ENCODE results near the gene CCDC167.

Gene CCDC167

DNA sequence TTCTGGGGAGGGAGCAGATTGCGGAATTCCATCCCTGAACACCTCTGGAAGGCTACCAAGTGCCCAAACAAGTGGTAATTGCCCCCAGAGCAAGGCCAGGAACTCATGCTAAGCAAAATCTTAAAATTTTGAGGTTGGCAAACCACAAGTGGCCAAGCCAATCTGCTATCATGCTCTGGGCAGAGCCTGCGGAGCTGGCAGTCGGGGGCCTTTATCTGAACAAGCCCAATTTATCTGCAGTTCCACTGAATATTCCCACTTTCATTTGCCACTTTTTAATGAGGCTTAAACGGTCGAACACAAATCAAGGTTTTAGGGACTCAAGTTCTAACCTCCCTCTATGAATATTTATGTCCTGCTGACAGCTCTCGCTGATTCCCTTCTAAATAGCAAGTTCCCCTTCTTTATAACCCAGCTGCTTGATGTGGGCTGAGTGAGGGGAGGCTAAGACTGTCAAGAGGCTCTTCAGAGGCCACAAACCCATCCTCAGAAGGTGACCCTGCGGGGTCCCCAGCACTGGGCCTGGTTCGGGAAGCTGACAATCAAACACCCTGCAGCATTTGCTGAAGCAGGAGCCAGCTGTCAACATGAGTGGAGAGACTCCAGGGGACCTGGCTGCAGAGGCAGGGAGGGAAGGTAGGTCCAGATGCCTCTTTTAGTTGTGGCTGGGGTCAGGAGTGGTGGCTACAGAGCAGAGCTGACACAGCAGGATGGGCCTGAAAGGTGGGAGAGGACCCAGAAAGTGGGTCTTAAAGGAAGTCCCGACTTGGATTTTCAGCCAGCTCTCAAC lies 11.9 kb downstream of the CCDC167 start:
- DNase-seq = no peak

DNA sequence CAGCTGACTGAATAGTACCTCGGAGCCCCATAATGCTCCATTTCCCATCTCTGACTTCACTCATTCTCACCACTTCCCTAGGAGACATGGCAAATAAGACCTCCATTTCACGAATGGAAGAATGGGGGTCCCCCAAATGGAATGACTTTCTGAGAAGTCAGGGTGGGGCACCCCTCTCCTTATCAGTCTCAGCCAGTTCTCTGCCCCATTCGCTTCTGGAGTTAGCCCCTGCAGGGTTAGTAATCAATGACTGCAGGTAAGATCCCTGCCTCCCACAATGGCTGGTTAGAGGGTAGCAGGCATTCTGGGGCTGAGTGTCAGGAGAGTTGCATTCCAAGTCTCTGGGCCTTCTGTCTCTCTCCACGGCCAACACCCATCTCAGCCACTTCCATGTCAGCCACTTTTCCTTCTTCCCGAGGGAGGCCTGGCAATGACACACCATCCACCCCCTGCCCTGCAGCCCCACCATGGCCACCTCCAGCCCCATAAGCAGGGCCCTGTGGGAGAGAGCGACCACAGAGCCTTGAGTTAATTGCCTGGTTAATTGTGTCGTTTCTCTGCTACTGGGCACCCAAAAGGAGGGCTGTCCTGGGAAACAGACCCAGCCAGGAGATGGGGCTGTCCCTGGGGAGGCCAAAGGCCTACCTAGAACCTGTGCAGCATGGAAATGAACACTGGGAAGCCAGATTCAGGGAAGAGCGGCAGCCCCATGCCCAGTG lies 13.4 kb downstream of the CCDC167 start:
- no peak for DNase-seq

DNA sequence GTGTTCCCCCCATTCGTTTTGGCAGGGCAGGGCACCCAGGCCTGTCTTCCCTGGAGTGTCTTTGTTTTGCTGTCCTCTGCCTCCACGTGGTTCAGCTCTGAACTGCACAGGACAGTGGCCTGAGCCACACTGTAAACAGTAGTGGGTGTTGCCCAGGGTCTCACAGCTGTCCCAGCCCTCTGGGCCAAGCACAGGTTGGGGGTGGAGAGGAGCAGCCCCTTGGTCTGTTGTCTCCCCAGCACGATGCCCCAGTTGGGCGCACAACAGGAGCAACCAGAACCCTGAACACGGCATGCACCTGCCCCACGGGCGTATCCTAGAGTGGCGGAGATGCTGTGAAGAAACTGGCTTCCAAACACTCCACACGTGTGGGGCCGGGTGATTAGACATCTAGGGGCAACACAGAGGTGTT lies 14.4 kb downstream of the CCDC167 start:
- peak in 1 of 2 experiments; percentile 50 for DNase-seq

DNA sequence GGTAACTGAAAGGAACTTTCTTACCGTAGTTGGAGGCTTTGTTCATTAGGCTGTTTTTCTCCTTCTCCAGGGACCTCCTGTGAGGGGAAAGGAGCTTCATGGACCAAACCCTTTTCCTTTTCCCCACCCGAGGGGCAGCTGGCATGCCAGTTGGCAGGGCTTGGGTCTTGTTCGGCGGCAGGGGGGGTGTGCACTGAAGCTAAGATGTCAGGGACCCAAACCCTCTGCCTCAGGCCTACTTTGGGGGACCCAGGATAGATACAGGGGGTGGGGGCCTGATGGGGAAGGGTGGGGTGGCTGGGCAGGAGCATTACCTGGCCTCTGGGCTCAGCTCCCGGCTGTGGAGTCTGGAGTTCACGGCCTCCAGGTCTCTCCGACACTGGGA lies 14.9 kb downstream of the CCDC167 start:
- DNase-seq = no peak

DNA sequence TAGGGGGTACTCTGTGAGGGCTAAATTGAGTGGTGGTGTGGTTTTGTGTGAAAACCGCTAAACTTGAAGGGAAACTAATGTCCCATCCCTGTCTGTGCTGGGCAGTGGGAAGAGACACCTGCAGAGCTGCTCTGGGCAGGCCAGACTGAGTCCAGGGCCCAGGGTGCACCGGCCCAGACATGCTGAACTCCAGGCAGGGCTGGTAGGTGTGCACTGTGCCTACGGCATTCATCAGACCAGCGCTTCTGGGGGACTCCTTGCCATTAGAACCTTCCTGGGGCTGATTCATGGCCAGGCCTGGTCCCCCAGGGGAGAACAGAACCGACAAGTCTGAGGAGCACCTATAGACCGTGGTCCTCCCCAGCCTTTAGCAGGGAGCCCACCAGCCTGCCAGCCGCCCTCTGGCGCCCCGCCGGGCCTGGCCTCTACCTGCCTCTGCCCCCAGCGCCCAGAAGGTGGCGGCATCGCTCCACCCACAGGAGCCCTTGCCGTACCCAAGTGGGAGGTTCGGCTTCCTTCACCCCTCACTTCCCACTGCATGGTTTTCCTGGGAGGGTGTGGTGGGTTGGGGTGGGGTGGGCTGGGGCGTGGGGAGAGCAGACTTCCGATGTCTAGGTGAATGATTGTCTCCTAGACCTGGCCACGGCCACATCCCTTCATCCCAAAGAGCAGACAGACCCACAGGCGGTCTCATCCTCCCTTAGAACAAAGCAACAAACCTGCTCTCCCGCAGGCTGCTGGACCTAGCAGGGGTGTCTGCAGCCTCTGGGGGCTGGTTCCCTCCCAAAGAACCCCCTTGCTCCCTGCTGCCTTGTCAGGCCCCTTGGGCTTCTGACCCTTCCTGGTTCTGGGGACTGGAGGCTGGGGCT lies 15.5 kb downstream of the CCDC167 start:
- DNase-seq = peak in 1 of 2 experiments; percentile 74

DNA sequence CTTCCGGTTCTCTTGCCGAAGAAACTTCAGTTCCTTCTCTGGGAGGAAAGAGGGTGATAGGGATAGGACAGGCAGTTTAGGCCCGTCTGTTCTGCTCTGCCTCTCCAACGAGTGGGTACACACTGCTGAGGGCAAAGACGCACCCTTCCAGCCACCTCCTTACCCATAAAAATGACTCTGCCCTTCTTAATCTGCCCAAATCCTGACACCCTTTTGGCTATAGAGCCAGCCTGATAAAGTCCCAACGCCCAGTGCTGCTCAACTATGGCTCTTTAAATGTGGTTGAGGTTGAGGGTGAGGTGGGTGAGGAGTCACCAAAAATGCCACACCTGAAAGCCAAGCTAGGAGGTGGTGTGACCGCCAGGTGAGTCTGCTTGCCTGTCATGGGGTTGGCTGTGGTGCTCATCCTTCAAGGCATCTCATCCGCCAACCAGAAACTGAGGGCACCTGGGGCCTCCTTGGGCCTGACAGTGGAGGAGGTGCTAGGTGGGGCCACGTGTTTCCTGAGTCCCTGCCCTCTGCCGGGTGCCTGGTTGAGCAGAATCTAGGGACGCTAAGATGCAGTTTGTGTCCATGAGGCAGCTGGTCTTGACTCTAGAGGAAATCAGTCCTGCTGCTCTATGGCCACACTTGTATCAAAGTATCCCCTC lies 16.3 kb downstream of the CCDC167 start:
- DNase-seq = no peak

DNA sequence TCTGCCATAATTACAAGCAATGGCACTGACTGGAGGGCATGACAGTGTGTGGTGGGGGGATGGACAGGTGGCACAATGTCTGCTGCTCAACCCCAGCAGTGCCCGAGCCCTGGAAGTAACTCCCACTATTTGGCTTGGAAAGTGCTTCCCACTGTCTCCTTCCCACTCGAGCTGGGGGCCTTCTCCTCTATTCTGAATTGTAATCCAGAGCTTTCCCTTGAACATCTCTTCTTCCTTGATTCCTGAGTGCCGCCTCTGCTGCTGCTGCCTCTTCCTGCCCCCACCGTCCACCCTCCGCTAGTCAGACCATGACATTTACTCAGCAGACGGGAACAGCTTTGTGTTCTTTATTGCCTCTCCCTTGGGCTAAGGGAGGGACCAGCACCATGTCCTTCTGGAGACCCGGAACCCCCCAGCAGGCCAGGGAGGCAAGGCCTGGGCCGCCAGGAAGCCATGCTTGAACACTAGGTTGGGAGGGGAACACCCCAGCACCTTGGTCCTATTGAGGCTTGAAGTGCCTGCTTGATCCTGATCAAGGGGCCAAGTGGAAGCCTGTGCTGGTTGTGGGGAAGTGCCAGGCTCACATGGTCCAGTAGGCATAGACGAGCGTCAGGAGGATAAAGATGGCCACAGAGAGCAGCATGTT lies 17.0 kb downstream of the CCDC167 start:
- no peak for DNase-seq

DNA sequence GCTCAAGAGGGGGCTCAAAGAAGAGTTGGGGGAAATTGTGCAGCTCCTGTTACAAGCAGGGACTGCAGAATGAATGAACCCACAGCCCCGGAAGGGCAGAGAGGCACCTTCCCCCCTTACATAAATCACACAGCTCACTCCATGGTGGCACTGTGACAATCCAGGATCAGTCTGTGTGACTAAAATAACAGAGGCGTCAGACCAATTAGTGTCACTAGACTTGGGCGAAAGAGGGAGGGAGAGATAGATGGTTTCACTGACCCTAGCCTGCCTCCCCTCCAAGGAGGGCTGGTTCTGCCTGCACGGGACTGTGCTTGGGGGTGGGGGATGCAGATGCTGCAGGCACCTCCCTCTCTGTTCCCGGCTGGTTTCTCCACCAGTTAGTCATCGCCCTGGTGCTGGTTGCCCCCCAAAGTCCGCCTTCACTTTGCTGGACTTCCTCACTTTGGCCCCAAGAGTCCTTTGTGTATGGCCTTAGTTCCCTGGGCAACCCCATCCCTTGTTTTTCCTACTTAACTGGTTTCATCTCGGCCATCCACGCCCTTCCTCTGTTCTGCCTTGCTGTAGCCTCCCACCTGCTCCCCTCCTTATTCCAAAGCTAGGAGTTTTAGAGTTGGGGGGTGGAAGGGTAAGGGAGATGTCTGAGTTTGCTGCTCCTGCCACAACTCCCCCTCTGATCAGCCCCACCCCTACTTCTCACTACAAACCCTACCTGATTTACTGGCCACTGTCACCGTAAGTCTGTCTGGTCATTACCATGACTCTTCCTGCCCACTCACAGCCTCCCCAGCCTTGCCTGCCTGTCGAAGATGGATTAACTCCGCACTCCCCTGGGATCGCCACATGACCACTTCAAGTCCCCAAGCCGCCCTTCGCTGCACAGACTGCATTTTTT lies 17.7 kb downstream of the CCDC167 start:
- no peak for DNase-seq

DNA sequence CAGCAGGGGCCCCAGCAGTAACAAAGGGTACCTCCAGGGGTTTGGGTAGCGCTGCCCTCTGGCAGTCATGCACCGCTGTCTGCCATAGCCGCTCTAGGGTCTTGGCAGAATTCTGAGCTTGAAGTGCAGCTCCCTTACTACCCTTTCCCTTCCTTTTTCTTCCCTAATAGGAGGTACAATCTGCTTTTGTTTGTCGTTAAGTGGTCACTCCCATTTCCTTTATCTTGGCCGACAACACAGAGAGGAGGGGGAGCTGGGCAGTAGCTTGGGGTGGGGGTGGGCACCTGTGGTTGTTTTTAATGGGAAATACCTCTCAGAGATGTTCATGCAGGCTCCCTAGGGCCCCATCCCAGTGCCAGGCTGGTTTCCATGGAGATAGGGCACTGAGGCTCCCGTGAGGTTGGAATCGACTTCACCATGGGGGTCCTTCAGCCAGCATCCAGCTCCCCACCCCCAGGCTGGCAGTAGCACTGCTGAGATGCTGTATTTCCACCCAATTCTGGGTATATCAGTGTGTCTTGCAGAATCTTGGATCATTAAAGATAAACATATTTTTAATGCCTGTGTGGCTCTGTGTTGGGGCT lies 18.6 kb downstream of the CCDC167 start:
- DNase-seq = no peak

DNA sequence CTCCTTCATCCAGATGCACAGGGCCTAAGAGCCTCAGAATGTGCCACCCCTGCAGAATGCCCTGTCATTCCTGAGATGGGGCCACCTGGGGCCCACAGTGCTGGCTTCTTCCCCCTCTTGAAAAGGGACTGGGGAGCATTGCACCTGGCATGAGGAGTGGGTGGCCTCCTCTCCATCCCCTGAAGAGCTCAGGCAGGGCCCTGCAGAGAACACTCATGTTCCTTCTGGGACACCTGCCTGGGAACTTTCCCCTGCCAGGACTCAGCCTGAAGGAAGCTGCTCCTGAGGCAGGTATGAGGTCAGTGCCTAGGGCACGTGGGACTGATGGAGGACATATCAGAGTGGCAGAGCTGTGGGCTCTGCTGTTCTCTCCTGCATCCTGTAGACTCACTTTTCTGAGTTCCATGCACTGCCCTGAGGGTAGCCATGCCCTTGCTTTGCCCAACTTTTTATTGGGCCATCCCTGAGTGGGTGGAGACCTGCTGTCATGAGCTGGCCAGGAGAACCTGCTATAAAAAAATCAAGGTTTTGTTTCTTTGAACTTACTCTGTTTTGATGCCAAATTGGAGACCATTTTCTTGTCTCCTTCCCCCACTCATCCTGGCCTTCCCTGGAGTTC lies 19.5 kb downstream of the CCDC167 start:
- DNase-seq = no peak

DNA sequence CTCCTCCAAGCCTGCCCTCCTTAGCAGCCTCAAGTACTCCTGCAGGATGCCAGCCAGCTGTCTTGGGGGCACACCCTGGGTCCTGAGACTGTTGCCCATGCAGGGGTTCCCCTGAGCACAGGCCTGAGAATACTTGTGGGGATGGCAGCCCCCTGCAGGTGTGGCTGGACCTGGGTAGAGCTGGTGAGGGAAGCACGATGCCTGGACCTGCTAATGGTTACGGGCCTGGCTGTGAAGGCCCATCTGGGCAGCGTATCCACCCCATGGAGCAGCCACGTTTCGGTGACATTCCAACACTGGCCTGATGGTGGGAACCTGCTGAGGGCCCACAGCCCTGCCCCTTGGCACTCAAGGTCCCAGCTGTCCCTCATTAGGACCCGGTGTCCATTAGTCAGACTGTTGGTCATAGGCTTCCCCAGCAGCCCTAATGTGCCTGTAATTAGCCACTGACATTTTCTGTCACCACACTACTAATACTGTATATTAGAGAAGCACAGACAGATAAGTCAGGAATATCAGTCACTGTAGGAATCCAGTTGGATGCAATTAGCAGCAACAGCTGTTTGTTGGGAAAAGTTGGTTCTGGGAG lies 20.3 kb downstream of the CCDC167 start:
- DNase-seq = no peak

DNA sequence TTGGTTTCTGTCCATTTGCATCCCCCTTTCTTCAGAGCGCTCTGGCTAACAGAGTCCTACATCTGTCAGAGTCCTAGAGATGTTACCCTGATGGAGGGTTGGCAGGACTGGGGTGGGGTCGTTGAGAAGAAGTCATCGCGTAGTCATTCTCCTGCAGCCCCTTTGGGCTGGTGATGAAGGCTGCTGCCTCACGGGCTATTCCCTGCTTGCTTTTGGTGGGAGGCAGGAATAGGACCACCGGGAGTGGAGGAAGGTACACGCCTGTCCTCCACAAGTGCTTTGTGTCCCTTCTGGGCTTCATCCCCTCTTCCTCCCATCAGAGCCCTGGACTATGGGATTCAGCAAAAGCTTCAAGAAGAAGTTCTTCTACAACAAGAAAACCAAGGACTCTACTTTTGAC lies 20.9 kb downstream of the CCDC167 start:
- DNase-seq = no peak

DNA sequence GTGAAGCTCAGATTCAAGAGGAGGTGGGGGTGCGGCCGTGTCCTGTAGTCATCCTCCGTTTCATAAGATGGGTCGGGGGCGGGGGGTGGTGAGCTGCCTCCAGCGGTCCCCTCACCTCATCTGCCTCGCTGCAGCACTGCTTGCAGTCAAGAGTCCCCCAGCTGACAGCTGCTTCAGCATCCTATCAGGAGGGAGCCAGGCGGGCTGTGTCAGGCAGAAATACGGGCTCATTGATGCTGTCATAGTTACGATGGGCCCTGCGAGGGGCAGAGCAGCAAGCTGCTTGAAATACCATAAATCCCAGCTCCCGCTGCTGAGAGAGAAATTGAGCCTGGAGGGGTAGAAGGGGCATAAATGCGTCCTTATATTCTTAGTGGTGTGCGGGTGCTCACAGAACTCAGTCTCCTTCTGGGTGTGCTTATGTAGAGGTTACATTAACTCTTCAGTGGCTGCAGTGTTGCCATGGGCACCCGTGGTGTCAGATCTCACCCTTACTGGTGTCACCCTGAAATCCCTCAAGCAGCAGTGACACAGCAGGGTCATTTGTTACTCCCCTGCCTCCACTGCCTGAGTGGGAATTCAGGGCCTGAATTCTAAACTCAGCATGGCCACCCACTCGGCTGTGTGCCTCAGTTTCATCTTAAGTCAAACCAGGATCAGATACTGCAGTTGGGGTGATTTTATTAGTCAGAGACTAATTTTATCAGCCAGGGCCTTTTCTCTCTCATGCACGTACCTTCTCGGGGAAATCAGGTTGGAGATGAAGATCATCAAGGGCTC lies 21.8 kb downstream of the CCDC167 start:
- no peak for DNase-seq

DNA sequence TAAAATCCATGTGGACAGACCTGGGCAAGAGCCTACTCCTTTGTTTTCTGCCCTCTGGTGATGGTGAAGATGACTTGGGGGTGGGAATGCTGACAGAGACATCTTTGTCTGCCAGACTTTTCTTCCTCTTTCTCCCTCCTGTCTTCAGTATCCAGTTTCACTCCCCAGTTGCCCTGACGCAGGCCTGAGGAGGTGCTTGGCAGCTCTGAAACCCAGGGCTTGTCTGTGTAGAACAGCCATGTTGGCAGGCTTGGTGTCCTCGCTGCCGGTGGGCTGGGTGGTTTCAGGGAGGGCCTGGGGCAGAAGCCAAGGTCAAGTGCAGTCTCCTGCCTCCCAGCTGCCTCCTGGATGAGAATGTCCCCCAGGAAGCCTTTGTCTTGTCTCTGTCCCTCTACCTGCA lies 22.5 kb downstream of the CCDC167 start:
- DNase-seq = no peak

DNA sequence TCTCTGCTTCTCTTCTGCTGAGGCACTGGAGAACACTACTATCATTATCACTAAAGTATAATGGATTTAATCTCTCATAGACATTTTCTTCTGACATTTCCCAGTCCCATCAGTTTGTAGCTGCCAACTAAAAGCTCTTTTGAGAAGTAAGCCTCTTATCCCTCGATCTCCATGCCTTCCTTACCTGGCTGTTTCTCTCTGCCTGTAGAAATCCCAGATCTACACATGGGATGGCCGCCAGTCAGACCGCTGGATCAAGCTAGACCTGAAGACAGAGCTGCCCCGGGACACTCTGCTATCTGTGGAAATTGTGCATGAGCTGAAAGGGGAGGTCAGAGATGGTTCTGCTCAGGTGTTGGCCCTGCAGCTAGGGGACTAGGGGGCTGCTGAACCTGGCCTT lies 25.4 kb downstream of the CCDC167 start:
- DNase-seq = no peak

DNA sequence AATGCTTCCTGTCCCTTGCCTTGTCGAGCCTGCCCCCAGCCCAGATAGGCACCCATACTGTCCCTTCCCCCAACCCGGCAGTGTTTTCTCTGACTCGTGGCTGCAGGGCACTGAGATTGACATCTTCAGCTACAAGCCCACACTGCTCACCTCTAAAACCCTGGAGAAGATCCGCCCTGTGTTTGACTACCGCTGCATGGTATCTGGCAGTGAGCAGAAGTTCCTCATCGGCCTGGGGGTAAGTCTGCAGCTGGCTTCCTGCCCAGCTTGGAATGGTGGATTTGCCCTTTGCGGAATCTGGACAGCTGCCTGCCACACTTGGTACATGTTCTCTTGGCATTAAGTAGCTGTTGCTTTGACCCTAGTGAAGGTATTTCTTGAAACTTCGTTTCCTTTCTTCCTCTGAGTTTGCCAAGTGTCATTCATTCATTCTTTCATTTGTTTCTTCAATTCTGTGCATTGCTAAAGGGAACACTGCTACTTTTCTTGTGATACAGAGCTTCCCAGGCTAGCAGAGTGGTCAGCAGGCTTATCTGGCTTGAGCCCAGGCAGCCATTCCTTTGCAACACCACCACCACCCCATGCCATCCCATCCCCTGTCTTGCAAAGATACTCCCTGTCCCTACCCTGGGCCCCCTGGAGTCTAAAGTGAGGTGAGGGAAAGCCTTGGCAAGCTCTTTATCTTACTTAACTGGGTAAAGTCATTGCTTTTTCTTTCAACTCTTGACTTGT lies 26.2 kb downstream of the CCDC167 start:
- no peak for DNase-seq

DNA sequence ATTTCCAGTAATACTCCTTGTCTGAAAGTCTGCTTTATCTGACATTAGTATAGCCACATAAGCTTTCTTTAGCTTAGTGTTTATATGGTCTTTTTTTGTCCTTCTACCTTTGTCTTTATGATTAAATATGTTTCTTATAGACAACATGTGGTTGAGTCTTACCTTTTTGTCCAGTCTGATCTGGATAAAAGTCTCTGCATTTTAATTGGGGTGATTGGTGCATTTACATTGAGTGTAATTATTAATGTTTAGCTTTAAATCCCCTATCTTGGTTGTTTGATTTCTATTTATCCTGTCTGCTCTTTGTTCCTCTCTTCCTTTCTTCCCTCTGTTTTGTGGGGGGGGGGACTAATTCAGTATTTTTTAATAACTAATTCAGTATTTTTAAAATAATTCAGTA lies 32.0 kb downstream of the CCDC167 start:
- DNase-seq = no peak

DNA sequence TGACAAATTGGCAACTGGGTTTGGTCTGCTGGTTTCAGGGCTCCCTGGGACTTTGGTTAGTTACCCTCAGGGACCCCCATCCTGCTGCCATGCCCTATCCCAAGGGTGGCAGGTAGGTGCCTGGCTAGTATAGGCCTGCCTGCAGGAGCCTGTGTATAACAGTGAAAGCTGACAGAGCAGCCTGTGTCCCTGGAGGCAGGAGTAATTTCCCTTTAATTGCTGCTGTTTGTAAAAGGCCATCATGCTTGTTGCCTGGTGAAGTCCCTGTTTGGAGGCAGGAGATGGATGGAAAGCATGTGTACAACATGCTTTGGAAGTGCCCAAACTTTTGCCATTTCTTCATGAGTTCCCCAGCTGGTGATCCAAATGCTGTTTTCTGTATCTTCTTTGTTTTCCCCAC lies 36.6 kb downstream of the CCDC167 start:
- no peak for DNase-seq

DNA sequence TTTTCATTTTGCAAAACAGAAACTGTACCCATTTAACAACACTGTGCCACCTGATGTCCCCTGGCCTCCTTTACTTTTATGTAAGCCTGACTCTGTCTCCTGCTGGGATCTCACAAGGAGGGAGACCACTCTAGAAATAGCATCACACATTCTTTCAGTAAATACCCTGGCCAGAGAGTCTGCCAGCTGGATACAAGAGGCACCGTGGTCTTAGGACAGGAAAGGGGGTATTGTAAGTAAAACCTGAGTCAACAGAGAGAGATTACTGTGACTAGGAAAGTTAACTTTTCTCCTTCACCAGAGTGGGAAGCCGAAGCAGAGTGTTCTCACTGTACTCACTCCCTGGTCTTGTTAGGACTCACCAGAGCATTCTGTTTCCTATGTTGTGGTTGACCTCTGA lies 38.9 kb downstream of the CCDC167 start:
- DNase-seq = no peak

Measured in NCI-H526 (cell line).